Glomerular visceral epithelial cell (primary cell): Measurements from ENCODE around the gene HMGN1.

Experiments
- DNase-seq: peaks from one replicate; pipeline ENCODE4 v3.0.0-alpha.2; 2016; ENCODE audit errors: extremely low spot score

Gene HMGN1

DNA sequence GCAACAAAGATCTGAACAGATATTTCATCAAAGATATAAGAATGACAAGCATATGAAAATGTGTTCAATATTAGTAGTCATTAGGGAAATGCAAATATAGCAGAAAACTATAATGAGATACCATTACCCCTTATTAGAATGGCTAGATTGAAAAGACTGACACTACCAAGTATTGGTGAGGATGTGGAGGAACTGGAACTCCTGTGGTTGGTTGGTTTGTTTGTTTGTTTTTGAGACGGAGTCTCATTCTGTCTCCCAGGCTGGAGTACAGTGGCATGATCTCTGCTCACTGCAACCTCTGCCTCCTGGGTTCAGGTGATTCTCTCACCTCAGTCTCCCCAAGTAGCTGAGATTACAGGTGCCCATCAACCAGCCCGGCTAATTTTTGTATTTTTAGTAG lies 18.9 kb upstream of the HMGN1 start:
- DNase-seq, result no peak

DNA sequence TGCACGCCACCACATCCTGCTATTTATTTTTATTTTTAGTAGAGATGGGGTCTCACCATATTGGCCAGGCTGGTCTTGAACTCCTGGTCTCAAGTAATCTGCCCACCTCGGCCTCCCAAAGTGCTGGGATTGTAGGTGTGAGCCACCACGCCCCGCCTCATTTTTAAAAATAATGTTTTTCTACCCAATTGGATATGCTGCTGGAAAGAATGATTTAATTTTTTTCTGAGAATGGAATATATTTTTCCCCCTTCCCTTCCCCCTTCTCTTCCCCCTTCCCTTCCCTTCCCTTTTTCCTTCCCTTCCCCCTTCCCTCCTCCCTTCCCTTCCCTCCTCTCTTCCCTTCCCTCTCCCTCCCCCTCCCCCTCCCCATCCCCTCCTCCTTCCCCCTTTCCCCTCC lies 17.7 kb upstream of the HMGN1 start:
- no peak for DNase-seq

DNA sequence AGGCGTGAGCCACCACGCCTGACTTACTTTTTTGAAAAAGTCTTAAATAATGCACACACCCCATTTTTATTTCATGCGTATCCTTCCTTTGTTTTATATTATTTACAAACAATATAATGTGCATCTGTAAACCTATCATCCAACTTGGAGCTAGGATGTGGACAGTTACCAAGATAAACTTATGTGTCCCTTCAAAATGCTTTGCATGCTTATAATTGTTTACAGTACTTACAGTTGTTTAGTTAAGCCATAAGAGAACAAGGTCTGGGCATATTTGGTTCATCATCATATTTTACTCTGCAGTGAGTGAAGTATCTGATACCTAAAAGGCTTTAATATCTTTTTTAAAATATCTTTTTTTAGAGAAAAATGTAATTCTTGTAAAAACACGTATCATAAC lies 16.1 kb upstream of the HMGN1 start:
- no peak for DNase-seq

DNA sequence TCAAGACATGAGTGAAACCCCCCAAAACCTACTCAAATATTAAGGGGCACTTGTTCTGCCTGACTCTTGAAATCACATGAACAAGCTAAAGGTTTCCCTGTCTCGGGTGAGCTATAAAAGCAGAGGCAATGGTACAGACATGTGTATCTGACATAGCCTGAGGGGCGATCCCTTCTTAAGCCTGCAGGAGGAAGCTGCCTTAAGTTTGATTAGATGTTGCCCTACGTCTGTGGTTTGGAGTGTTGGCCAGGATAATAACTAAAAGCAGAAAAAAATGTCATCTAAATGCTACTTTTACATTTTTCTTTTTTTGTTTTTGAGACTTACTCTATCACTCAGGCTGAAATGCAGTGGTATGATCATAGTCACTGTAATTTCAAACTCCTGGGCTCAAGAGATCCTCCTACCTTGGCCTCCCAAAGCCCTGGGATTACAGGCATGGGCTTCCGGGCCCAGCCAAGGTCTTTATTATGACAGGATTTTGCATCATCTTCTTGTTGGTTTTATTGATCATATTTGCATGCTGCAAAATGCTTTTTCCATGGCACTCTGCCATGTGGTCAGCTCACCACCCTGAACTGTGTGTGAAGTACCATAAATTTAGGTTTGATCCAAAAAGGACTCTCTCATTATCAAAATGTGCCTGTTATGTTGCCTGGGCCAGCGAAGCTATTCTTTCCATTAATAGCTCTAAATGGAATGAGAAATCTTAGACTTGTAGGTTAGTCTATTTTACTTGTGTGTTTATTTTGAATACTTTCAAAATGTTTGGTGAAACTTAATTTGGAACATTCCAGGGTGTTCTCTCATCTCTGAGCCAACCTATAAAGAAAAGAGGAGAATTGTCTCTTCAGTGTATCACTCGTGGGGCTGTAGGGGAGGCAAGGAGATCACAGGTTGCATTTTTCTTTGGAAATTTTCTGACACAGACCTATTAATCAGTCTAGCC lies 15.0 kb upstream of the HMGN1 start:
- no peak for DNase-seq

DNA sequence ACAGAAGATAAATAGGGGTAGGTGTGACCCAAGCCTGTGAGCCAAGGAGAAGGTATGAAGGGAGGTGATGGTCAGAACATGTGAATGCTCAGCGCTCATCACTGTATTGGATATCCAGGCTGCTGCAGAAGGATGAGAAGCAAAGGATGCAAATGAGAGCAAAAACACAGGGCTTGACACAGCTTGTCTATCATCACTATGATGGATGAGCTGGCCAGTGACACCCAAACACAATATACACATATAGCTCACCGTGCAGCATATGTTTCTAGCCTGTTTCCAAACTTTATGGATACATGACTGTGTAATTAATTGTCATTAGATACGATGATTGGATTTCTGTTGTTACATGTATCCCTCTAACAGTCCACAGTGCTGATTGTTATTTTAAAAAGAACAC lies 13.8 kb upstream of the HMGN1 start:
- DNase-seq, result no peak

DNA sequence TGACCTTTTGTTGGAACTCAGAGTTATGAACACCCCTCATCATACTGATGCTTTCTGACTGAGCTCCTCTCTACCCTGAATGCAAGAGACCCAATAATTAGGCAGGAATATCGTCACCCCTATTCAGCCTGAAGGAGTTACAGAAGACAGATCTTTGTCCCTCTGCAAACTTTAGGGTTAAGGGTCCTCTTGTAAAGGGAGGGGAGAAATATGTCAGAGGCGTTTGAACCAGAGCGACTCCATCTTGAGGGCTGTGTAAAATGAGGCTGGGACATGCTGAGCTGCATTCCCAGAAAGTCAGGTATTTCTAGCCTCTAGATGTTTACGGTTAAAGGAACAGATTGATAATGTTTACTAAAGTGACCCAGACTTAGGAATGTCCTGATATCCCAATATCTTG lies 10.5 kb upstream of the HMGN1 start:
- no peak for DNase-seq

DNA sequence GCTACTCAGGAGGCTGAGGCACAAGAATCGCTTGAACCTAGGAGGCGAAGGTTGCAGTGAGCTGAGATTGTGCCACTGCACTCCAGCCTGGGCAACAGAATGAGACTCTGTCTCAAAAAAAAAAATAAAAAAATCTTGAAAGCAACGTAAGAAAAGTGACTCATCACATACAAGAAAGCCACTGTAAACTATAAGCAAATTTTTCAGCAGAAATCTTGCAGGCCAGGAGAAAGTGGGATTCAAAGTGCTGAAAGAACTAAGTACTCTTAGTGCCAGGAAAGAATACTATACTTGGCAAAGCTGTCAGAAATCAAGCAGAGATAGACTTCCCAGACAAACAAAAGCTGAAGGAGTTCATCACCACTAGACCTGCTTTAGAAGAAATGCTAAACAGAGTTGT lies 4.4 kb upstream of the HMGN1 start:
- DNase-seq, result no peak

DNA sequence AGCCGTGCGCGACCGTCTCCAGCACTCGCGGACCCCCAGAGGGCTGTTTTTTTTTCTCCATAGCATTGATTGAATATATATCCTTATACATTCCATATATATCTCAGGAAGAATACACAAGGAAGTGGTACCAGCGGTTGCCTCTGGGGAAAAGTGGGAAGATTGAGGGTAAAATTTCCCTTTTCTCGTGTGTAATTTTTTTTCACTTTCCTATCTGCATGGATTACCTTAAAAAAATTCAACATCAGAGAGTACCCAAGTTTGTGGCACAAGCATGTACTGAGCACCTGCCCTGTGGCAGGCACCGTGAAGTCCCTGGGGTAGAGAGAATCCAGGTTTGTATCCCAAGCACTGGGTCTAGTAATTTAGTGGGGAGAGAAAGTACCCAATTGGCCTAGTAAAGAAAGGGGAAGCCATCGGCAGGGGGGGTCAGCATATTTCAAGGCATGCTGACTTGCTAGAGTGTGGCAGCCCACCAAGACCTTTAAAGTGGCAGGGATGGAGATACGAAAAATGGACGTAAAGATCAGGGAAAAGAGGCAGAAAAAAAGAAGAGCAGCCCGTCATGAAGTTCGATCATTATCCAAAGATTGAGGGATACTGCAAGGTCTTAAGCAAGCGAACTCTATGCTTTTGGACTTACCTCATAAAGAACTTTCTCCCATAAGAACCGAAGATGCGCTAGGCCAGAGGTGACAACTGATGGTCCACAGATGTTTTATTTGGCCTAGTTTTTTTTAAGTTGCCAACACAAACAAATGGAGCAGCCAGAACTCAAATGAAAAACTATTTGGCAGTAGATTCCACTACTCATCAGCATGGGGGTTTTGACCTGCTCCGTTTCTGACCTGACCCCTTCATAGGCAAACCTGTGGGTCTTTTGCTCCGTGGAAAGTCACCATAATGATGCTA lies 1.5 kb upstream of the HMGN1 start:
- DNase-seq, result no peak

DNA sequence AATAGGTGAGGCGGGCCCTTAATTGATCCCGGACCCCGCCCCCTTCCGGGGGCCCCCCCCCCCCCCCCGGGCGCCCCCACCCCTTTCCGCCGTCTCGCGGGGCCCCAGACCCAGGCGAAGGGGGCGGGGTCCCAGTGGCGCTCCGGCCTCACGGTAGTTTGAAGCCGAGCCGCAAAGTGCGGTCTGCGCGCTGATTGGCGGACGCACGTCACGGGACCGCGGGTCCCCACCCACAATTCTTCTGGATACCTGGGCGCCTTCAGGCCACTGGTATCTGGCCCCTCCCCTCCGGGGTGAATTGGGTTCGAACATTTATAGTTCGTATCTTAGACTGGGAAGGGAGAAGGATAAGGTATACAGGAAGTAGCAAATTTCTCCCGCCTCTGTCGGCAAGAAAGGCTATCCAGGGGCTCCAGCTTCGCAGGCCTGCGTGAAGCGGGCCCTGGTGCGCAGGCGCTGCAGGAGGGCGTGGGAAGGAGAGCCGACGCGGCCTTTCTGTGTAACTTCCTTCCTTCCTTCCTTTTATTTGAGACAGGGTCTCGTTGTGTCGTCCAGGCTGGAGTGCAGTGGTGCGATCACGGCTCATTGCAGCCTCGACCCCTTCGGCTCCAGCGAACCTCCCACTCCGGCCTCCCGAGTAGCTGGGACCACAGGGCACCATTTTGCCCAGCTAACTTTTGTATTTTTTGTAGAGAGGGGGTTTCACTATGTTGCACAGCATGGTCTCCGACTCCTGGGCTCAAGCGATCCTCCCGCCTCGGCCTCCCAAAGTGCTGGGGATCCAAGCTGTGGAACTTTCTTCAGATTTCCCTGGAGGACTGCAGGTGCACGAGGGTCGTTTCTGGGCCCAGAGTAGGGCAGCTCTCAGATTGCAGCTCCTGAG lies 564 bp upstream of the HMGN1 start:
- peak; percentile 99 for DNase-seq

DNA sequence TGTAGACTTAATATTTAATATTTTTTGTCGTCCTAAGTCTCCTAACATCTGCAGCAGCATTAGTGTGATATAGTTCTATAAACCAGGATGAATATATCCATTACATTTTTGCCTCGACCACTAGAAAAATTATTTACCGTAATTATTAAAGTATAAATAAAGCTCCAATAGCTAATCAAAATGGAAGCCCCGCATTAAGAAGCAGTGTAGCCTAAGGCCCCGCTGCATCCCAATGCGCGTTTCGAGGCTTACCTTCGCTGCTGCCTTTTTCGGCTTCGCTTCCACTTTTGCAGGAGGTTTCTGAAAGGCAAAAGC lies 891 bp downstream of the HMGN1 start:
- no peak for DNase-seq

DNA sequence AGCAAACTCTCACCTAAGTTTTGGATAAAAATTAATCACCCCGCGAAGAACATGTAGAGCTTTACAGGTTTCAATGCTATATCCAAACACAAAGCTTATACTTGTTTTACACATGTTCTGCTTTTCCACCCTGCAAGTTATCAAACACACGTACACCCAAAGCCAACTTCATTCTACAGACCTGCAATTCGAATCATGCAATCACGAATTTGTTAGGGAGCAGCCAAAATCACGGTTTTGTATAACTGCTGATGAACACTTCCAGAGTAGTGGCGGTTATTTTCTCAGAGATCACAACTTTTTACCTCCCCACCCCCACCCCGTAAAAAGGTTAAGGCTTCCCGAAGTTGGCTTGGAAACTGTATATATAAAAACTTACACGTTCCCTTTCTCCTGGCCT lies 1.4 kb downstream of the HMGN1 start:
- peak; percentile 8 for DNase-seq

DNA sequence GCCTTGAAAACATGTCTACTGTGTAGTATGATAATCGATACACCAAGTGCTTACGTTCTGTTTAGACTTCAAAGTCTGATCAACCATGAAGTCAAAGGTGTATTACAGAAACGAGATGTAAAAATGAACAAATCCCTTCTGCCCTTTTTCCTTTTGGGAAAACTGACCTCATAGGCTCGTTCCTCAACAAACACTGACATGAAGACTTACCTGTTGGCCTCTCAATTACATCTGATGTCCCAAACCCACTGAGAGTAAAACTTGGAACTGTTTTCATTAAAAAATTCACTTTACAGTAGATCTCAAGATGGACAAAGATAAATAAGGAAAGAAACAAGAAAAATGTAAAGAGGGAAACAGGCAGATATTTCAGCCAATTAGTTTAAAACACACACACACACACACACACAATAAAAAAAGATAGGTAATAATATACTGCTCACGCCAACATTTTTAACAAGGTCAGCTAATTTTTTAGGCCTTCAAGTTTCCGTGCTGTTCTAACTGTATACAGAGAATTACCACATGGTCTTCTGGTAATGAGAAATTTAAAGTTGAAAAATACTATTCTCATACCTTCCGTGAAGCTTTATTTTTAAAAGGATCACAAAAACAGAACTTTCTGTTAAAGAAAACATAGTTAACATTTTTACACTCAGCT lies 2.1 kb downstream of the HMGN1 start:
- DNase-seq, result no peak

DNA sequence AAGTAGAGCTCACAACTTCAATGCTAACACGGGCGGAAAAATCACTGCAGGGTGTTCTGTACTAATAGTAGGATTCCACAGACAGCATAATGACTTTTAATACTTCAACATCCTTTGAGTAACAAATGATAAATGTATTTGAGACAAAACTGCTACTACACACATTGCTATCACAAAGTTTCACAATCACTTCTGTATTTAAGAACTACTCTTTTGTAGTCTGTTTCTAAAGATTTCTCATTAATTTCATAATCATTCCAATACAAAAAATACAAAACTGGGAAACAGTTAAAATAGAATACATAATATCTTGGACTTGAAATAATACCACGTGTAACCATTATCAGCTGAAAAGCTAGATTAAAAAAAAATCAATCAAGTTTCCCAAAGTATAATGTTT lies 2.7 kb downstream of the HMGN1 start:
- DNase-seq, result no peak

DNA sequence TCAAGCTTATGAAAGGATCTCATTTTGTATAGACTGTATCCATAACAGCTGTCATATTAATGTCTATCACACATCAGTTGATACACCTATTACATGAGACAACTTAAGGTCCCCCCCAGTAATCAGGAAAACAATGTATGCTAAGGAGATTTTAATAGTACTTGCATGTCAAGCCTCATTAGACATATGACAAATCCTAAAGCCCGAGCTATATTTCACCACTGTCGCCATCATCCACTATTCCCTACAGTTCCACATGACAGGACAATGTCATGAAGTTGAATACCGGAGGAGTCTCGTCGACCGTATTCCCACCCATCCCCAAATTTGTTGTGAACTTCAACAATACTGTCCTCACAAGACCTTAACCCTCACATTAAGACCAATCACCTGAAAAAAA lies 3.4 kb downstream of the HMGN1 start:
- peak; percentile 20 for DNase-seq

DNA sequence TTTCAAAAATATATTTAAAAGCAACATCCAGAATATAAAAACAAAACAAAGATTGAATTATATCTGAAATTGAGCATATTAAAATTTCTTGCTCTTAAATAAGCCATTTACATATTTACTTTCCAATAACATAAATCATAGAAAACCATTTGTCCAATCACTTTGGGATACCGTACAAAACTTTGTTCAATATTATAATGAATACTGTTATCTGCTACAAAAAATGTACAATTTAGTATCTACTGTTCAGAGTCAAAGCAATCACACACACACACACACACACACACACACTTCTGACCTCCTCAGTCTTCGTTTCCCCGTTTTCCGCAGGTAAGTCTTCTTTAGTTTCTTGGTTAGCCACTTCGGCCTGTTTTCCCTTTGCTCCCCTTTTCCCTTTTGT lies 4.0 kb downstream of the HMGN1 start:
- DNase-seq, result no peak

DNA sequence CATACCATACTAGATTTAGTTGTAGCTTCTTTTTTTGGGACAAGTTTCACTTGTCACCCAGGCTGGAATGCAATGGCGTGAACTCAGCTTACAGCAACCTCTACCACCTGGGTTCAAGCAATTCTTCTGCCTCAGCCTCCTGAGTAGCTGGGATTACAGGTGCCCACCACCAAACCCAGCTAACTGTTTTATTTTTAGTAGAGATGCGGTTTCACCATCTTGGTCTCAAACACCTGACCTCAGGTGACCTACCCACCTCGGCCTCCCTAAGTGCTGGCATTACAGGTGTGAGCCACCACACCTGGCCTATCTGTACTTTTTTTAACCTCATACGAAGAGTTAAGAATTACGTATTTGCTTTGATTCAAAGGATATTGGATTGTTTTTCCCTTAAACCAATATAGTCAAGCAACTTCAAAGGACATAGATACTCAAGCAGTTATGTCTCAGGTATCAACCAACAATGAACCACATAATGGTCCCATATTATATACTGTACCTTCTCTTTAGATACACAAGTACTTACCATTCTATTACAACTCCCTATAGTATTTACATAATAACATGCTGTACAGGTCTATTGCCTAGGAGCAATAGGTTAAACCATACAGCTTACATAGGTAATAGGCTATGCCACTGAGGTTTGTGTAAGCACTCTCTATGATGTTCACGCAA lies 7.5 kb downstream of the HMGN1 start:
- DNase-seq, result no peak

DNA sequence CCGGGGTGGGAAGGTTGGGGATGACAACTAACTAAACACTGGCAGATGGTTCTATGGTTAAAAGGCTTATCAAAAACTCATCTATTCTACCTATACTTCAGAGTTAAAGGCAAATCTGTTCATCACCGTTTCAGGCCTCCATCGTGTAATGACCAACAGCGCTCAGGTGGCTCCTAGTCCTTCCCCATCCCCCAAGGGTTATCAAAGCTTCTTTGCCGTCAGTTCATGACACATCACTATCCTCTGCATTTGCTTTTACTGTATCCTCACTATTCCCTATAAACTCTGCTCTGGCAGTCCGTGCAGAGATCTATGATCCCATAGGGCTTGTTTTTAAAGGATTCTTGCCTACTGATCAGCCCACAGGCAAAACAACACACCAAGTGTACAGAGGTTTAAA lies 8.2 kb downstream of the HMGN1 start:
- no peak for DNase-seq

DNA sequence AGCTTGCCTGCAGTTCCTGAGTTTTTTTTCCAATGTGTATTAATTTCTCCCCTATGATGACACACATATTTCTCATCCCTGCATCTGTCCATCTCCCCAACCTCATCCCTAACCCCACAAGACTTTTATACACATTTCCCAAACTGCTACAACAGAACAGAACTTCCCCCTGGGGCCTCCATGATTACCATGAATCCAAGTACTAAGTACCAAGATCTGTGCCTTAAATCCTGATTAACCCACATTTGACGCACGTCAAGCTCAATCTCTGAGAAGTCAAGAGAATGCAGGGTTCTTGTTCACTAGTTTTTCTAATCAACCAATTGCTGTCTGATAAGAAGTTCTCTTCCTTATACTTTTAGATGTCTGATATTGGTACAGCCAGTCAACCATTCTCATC lies 9.7 kb downstream of the HMGN1 start:
- DNase-seq, result no peak

DNA sequence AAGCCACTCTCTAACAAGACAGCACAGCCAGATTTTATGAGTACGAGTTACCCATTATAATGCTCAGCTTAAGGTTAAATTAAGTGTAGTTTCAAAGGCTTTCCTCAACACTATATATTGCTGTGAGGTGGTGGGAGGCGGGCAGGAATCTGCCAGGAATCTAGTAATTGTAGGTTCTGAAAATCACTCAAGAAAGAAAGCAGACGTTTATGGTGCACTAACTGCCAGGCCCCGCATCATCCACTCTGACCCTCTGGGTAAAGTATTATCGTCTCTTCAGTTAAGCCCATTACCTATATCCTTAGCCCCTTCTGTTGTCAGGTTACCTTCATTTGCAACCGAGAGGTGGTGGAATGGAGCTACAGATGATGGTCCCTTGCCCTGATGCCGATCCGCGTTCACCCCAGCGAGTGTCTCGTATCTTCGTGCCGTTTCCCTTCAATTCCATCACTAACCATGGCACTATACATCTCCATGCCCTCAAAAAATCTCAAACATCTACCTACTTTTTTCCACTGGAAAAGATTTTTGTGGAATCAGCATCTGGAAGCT lies 12.4 kb downstream of the HMGN1 start:
- no peak for DNase-seq

DNA sequence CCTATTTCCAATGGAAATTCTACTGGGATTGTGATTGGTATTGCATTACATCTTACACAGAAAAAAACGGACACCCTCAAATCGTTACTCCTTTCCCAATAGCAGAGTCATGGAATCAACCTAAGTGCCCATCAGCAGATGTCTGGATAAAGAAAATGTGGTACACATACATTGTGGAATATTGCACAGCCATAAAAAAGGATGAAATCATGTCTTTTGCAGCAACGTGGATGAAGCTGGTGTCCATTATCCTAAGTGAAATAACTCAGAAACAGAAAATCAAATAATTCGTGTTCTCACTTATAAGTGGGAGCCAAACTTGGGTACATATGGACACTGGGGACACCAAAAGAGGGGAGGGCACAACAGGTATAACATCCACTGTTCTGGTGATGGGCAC lies 14.3 kb downstream of the HMGN1 start:
- DNase-seq, result no peak

DNA sequence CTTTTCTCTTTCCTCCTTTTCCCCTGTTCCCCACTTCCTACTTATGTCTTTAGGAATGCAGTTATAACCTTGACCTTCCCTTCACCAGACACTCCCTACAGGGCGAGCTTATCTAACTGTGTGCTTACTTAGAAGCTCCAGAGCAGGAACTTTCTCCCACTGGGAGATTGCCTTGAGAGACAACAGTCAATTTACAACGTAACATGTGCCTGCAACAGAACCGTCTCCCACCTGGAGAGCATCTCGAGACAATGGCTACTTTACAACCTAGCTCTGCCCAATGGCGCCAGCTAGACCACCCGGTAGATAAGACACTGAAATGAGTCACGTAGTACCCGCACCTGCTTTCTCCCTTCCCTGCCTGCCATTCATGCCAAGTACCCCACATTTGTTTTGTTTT lies 16.7 kb downstream of the HMGN1 start:
- no peak for DNase-seq
